ENCODE measurements around the gene PCDHB1. TPM values are rescaled to one million over a fixed set of nuclear protein-coding genes. Genes with fewer than 3 reads are reported as not detected.
A peak's percentile ranks its signal among the peaks of the same experiment; 100 is the strongest.

Gene PCDHB1
- total and polyA plus RNA-seq, 7 donors, result 0.01 to 0.06 TPM; not detected in 5

DNA sequence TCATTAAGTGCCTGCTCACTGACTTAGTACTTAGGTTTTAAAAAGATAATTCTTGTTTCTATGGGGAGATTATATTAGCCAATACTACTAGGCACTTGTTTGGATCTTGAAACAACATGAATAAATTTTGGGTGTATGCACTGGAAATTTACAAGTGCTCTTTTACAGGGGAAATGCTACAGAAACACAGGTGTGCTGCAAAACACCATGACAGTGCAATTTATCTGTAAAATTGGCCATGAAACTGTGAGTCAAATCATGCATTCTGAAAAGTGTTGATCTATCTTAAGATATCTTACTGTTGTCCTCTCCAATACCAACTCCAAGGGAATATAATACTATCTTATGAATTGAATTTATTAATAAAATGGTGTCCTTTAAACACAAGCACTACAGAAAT lies 12.1 kb upstream of the PCDHB1 start:
- H3K9me3 ChIP-seq, result no peaks in the 10 kb centered on the region
- no peaks in the 10 kb centered on the region for H3K36me3 ChIP-seq (ENCODE audit: insufficient read depth in 1 of 2, low read depth in 1 of 2)
- no peak for TF ChIP-seq CTCF (IDR thresholded peaks at IDR 0.05)
- no peaks in the 10 kb centered on the region for H3K27me3 ChIP-seq (ENCODE audit: insufficient read depth in 3 of 3, low read length in 2 of 3)
- intact Hi-C loops (cut with DNase I), result no loop called here
- no peak for DNase-seq
- no peak overlapping the region for H3K4me3 ChIP-seq
- no peak for ATAC-seq
- H3K4me1 ChIP-seq, result no peaks in the 10 kb centered on the region
- no peak overlapping the region for H3K27ac ChIP-seq

- ATAC-seq (no peak), DNase-seq (no peak)
- Histone ChIP-seq H3K9me3 (no peaks in the 10 kb centered on the region), H3K36me3 (ENCODE audit: insufficient read depth in 1 of 2, low read depth in 1 of 2) (no peaks in the 10 kb centered on the region), H3K4me1 (no peaks in the 10 kb centered on the region), H3K4me3 (no peak overlapping the region), H3K27me3 (ENCODE audit: insufficient read depth in 3 of 3, low read length in 2 of 3) (no peaks in the 10 kb centered on the region), H3K27ac (no peak overlapping the region)
- TF ChIP-seq CTCF (IDR thresholded peaks at IDR 0.05), result no peak
- WGBS, 3 donors, result 36 to 41% (median 38%) methylated on average over 3 of the region's 3 CpGs
- intact Hi-C loops (cut with DNase I), result no loop called here
Measured at GRCh38 chr5:141039517-141039916, 11.7 kb upstream of the PCDHB1 start.

GRCh38 chr5:141040093-141040770 lies 10.9 kb upstream of the PCDHB1 start:
- Histone ChIP-seq H3K27ac (no peak overlapping the region), H3K4me3 (peak overlapping the region; percentile 54), H3K27me3 (ENCODE audit: insufficient read depth in 3 of 3, low read length in 2 of 3) (no peaks in the 10 kb centered on the region), H3K36me3 (ENCODE audit: insufficient read depth in 1 of 2, low read depth in 1 of 2) (no peaks in the 10 kb centered on the region), H3K4me1 (no peaks in the 10 kb centered on the region), H3K9me3 (no peaks in the 10 kb centered on the region)
- intact Hi-C loops (cut with DNase I), result loop anchor here in 1 of 2 donors (10.0 kb wide), 1 partner anchor 665 kb away; no protein-coding TSS in a partner anchor
- peak; percentile 13 to 53 for DNase-seq
- peak; percentile 38 for TF ChIP-seq CTCF (IDR thresholded peaks at IDR 0.05)
- 6 to 9% (median 8%) methylated on average over 24 of the region's 24 CpGs for WGBS, 3 donors
- ATAC-seq, result peak in 1 of 4 donors; percentile 69

GRCh38 chr5:141040771-141041426 lies 10.3 kb upstream of the PCDHB1 start:
- DNase-seq (peak; percentile 87 to 91), ATAC-seq (peak; percentile 89 to 95 (median 92))
- Histone ChIP-seq H3K27ac (no peak overlapping the region), H3K36me3 (ENCODE audit: insufficient read depth in 1 of 2, low read depth in 1 of 2) (no peaks in the 10 kb centered on the region), H3K27me3 (ENCODE audit: insufficient read depth in 3 of 3, low read length in 2 of 3) (no peaks in the 10 kb centered on the region), H3K4me1 (no peaks in the 10 kb centered on the region), H3K4me3 (peak overlapping the region; percentile 54), H3K9me3 (no peaks in the 10 kb centered on the region)
- intact Hi-C loops (cut with DNase I), result loop anchor here in 1 of 2 donors (10.0 kb wide), 1 partner anchor 666 kb away; no protein-coding TSS in a partner anchor
- peak; percentile 51 for TF ChIP-seq CTCF (IDR thresholded peaks at IDR 0.05)
- WGBS, 3 donors, result 4 to 5% (median 5%) methylated on average over 25 of the region's 25 CpGs

Measured in psoas muscle (tissue), 8 donors.